Measurements from ENCODE around the gene PARVB. TPM values are rescaled to one million over a fixed set of nuclear protein-coding genes. Genes with fewer than 3 reads are reported as not detected.
"Not testable (repeated sequence)": the region's sequence is repeated elsewhere in the genome, so short reads cannot be mapped to it uniquely, and the experiment has no call there.

The PARVB gene
- total RNA-seq, 2 experiments from 2014 or later: 18.2 to 19.2 TPM

GRCh38 chr22:44002324-44002723 lies 21.8 kb upstream of the PARVB start:
- Mint-ChIP-seq H3K27ac (no peak overlapping the region), H3K4me1 (no peaks in the 10 kb centered on the region), H3K9me3 (no peaks in the 10 kb centered on the region), H3K27me3 (no peaks in the 10 kb centered on the region), H3K4me3 (no peak overlapping the region), H3K36me3 (ENCODE audit: low read depth) (peaks cover 17% of the 10 kb centered on the region)
- CTCF ChIA-PET: interaction anchor here (1.6 kb wide), 1 partner anchor 9 kb away, joined by 7 read pairs; no protein-coding TSS in a partner anchor
- DNase-seq: no peak
- POLR2A ChIA-PET: no interaction called here

GRCh38 chr22:44002997-44003396 lies 21.1 kb upstream of the PARVB start:
- no peak overlapping the region for H3K4me3 Mint-ChIP-seq
- peaks cover 14% of the 10 kb centered on the region for H3K36me3 Mint-ChIP-seq (ENCODE audit: low read depth)
- no peak overlapping the region for H3K27ac Mint-ChIP-seq
- POLR2A ChIA-PET: no interaction called here
- H3K9me3 Mint-ChIP-seq: no peaks in the 10 kb centered on the region
- no peaks in the 10 kb centered on the region for H3K27me3 Mint-ChIP-seq
- CTCF ChIA-PET: interaction anchor here (1.6 kb wide), 1 partner anchor 10 kb away, joined by 7 read pairs; no protein-coding TSS in a partner anchor
- no peaks in the 10 kb centered on the region for H3K4me1 Mint-ChIP-seq
- DNase-seq: no peak

GRCh38 chr22:44003405-44004103 lies 20.5 kb upstream of the PARVB start:
- Mint-ChIP-seq H3K27ac (no peak overlapping the region), H3K4me3 (no peak overlapping the region), H3K9me3 (no peaks in the 10 kb centered on the region), H3K27me3 (no peaks in the 10 kb centered on the region), H3K36me3 (ENCODE audit: low read depth) (peaks cover 9% of the 10 kb centered on the region), H3K4me1 (no peaks in the 10 kb centered on the region)
- no peak for DNase-seq
- POLR2A ChIA-PET: no interaction called here
- CTCF ChIA-PET: interaction anchor here (1.1 to 1.6 kb wide), 3 partner anchors 10 to 23 kb away, joined by 3 to 7 read pairs (median 6); no protein-coding TSS in a partner anchor

- peaks cover 4% of the 10 kb centered on the region for H3K36me3 Mint-ChIP-seq (ENCODE audit: low read depth)
- no peak overlapping the region for H3K27ac Mint-ChIP-seq
- H3K27me3 Mint-ChIP-seq: no peaks in the 10 kb centered on the region
- H3K4me1 Mint-ChIP-seq: no peaks in the 10 kb centered on the region
- DNase-seq: no peak
- ChIA-PET POLR2A (no interaction called here), CTCF (interaction anchor here (0.6 to 1.3 kb wide), 3 partner anchors 11 to 911 kb away, joined by 3 to 6 read pairs (median 3); no protein-coding TSS in a partner anchor)
- H3K9me3 Mint-ChIP-seq: no peaks in the 10 kb centered on the region
- no peak overlapping the region for H3K4me3 Mint-ChIP-seq
These were observed 20.0 kb upstream of the PARVB start for GRCh38 chr22:44004104-44004460.

GRCh38 chr22:44005524-44005923 lies 18.6 kb upstream of the PARVB start:
- DNase-seq: no peak
- H3K36me3 Mint-ChIP-seq (ENCODE audit: low read depth): no peaks in the 10 kb centered on the region
- no peak overlapping the region for H3K27ac Mint-ChIP-seq
- H3K4me3 Mint-ChIP-seq: no peak overlapping the region
- H3K27me3 Mint-ChIP-seq: no peaks in the 10 kb centered on the region
- H3K4me1 Mint-ChIP-seq: no peaks in the 10 kb centered on the region
- ChIA-PET POLR2A (no interaction called here), CTCF (no interaction called here)
- H3K9me3 Mint-ChIP-seq: no peaks in the 10 kb centered on the region

GRCh38 chr22:44012162-44012561 lies 11.9 kb upstream of the PARVB start:
- Mint-ChIP-seq H3K27ac (no peak overlapping the region), H3K36me3 (ENCODE audit: low read depth) (no peaks in the 10 kb centered on the region), H3K4me1 (no peaks in the 10 kb centered on the region), H3K4me3 (no peak overlapping the region), H3K27me3 (no peaks in the 10 kb centered on the region), H3K9me3 (no peaks in the 10 kb centered on the region)
- DNase-seq: no peak
- CTCF ChIA-PET: no interaction called here
- POLR2A ChIA-PET: no interaction called here

GRCh38 chr22:44012591-44012990 lies 11.5 kb upstream of the PARVB start:
- Mint-ChIP-seq H3K4me1 (no peaks in the 10 kb centered on the region), H3K27me3 (no peaks in the 10 kb centered on the region)

GRCh38 chr22:44014241-44014640 lies 9.9 kb upstream of the PARVB start:
- ChIA-PET CTCF (interaction anchor here (0.7 kb wide), 1 partner anchor 74 kb away, joined by 6 read pairs; no protein-coding TSS in a partner anchor), POLR2A (no interaction called here)
- no peaks in the 10 kb centered on the region for H3K36me3 Mint-ChIP-seq (ENCODE audit: low read depth)
- DNase-seq: no peak
- H3K4me3 Mint-ChIP-seq: no peak overlapping the region
- H3K27ac Mint-ChIP-seq: no peak overlapping the region
- no peaks in the 10 kb centered on the region for H3K4me1 Mint-ChIP-seq
- no peaks in the 10 kb centered on the region for H3K9me3 Mint-ChIP-seq
- no peaks in the 10 kb centered on the region for H3K27me3 Mint-ChIP-seq

More at GRCh38 chr22:44012591-44012990, 11.5 kb upstream of the PARVB start:
- Mint-ChIP-seq H3K27ac (no peak overlapping the region), H3K4me3 (no peak overlapping the region), H3K36me3 (ENCODE audit: low read depth) (no peaks in the 10 kb centered on the region), H3K9me3 (no peaks in the 10 kb centered on the region)
- ChIA-PET CTCF (no interaction called here), POLR2A (no interaction called here)
- DNase-seq: no peak

- H3K36me3 Mint-ChIP-seq (ENCODE audit: low read depth); POLR2A ChIA-PET; DNase-seq; H3K4me3 Mint-ChIP-seq; H3K9me3 Mint-ChIP-seq; H3K27ac Mint-ChIP-seq; H3K4me1 Mint-ChIP-seq; H3K27me3 Mint-ChIP-seq; CTCF ChIA-PET: not testable (repeated sequence)
These were observed 7.5 kb upstream of the PARVB start for GRCh38 chr22:44016586-44016985.

GRCh38 chr22:44018594-44018993 lies 5.5 kb upstream of the PARVB start:
- no peak overlapping the region for H3K27ac Mint-ChIP-seq
- POLR2A ChIA-PET: no interaction called here
- H3K27me3 Mint-ChIP-seq: no peaks in the 10 kb centered on the region
- CTCF ChIA-PET: no interaction called here
- no peak for DNase-seq
- no peaks in the 10 kb centered on the region for H3K9me3 Mint-ChIP-seq
- no peak overlapping the region for H3K4me3 Mint-ChIP-seq
- peaks cover 6% of the 10 kb centered on the region for H3K4me1 Mint-ChIP-seq
- H3K36me3 Mint-ChIP-seq (ENCODE audit: low read depth): no peaks in the 10 kb centered on the region

- Mint-ChIP-seq H3K36me3 (ENCODE audit: low read depth) (no peaks in the 10 kb centered on the region), H3K27ac (no peak overlapping the region), H3K27me3 (no peaks in the 10 kb centered on the region), H3K4me3 (no peak overlapping the region), H3K9me3 (no peaks in the 10 kb centered on the region), H3K4me1 (peaks cover 9% of the 10 kb centered on the region)
- DNase-seq: no peak
- CTCF ChIA-PET: interaction anchor here (1.2 kb wide), 1 partner anchor 848 kb away, joined by 4 read pairs; no protein-coding TSS in a partner anchor
- POLR2A ChIA-PET: no interaction called here
These were observed 4.7 kb upstream of the PARVB start for GRCh38 chr22:44019416-44019815.

- CTCF ChIA-PET: interaction anchor here (0.6 to 1.2 kb wide), 2 partner anchors 25 to 848 kb away, joined by 3 to 4 read pairs; no protein-coding TSS in a partner anchor
- Mint-ChIP-seq H3K27ac (no peak overlapping the region), H3K36me3 (ENCODE audit: low read depth) (no peaks in the 10 kb centered on the region), H3K27me3 (no peaks in the 10 kb centered on the region), H3K9me3 (no peaks in the 10 kb centered on the region), H3K4me3 (no peak overlapping the region), H3K4me1 (peaks cover 9% of the 10 kb centered on the region)
- DNase-seq: no peak
- POLR2A ChIA-PET: no interaction called here
These were observed 4.3 kb upstream of the PARVB start for GRCh38 chr22:44019846-44020245.

- H3K4me3 Mint-ChIP-seq: no peak overlapping the region
- POLR2A ChIA-PET: no interaction called here
- H3K4me1 Mint-ChIP-seq: peaks cover 20% of the 10 kb centered on the region
- no peaks in the 10 kb centered on the region for H3K27me3 Mint-ChIP-seq
- DNase-seq: no peak
- CTCF ChIA-PET: interaction anchor here (0.5 kb wide), 1 partner anchor 129 kb away, joined by 3 read pairs; no protein-coding TSS in a partner anchor
- H3K36me3 Mint-ChIP-seq (ENCODE audit: low read depth): no peaks in the 10 kb centered on the region
- H3K27ac Mint-ChIP-seq: no peak overlapping the region
- H3K9me3 Mint-ChIP-seq: no peaks in the 10 kb centered on the region
These were observed 3.1 kb upstream of the PARVB start for GRCh38 chr22:44020981-44021380.

Data from activated CD4-positive, alpha-beta T cell treated with anti-CD3 and anti-CD28 coated beads, Interleukin-2, amount 10 ng/mL, durations not matched to agents 7 days and 5 days (primary cell).